CD4-positive, alpha-beta T cell (primary cell): ENCODE results near the gene PIGM. TPM values are rescaled to one million over a fixed set of nuclear protein-coding genes. Genes with fewer than 3 reads are reported as not detected.

Source experiments
- ATAC-seq: fragments of 200-7000 bp; cut with Tn5 transposase; one replicate; pipeline ENCODE4 v1.10.0; 2022; ENCODE audit warnings: mild to moderate bottlenecking; ENCODE audit not compliant: poor library complexity
- CTCF ChIA-PET: fragments of 350-600 bp; sonication (Branson Sonifier 250); formaldehyde crosslinking; loops from one replicate; lab custom pipeline; 2021; ENCODE audit warnings: antibody characterized with exemption, inconsistent platforms; lab: Charles Lee
- POLR2A ChIA-PET: fragments of 350-600 bp; sonication (Branson Sonifier 250); formaldehyde crosslinking; loops from one replicate; lab custom pipeline; 2021; ENCODE audit warnings: antibody characterized with exemption, inconsistent platforms; lab: Charles Lee
- DNase-seq, 14 experiments: peaks; one replicate each; pipeline ENCODE4 v3.0.0-alpha.2; 2013 to 2020; ENCODE audit warnings: mixed read lengths in 2 of 14
- H3K27ac ChIP-seq, 2 donors: one replicate each; pipeline versions ENCODE4 v1.5.1 to v1.7.0; 2013; ENCODE audit warnings: low read length in 2 of 2, low read depth in 1 of 2, mild to moderate bottlenecking in 1 of 2
- H3K27me3 ChIP-seq, 2 experiments: 1 replicate in 1 of 2; 2 replicates in 1 of 2; pipeline versions ENCODE4 v1.6.1 to v1.7.0; 2013; ENCODE audit warnings: low read length in 2 of 2, control low read depth in 1 of 2, mild to moderate bottlenecking in 1 of 2, moderate library complexity in 1 of 2; ENCODE audit not compliant: insufficient read depth in 2 of 2, control insufficient read depth in 1 of 2
- H3K36me3 ChIP-seq: one replicate; pipeline ENCODE4 v1.6.1; 2013; ENCODE audit warnings: low read length, control low read depth; ENCODE audit not compliant: insufficient read depth
- H3K4me1 ChIP-seq: one replicate; pipeline ENCODE4 v1.6.1; 2013; ENCODE audit warnings: low read length, control low read depth; ENCODE audit not compliant: insufficient read depth
- H3K4me3 ChIP-seq: one replicate; pipeline ENCODE4 v1.5.1; 2013; ENCODE audit warnings: mild to moderate bottlenecking, low read length, moderate library complexity
- H3K9me3 ChIP-seq, 2 experiments: 1 replicate in 1 of 2; 2 replicates in 1 of 2; pipeline versions ENCODE4 v1.6.1 to v1.7.0; 2013; ENCODE audit warnings: low read length in 2 of 2, mild to moderate bottlenecking in 2 of 2, control low read depth in 1 of 2, moderate library complexity in 1 of 2; ENCODE audit not compliant: control insufficient read depth in 1 of 2, insufficient read depth in 1 of 2
- H3K27ac Mint-ChIP-seq: one replicate; pipeline ENCODE4 v1.8.0; 2020; ENCODE audit warnings: mixed read lengths
- H3K27me3 Mint-ChIP-seq: one replicate; pipeline ENCODE4 v1.8.0; 2021; ENCODE audit warnings: mixed read lengths
- H3K36me3 Mint-ChIP-seq: one replicate; pipeline ENCODE4 v1.8.0; 2021; ENCODE audit warnings: low read depth, mixed read lengths
- H3K4me1 Mint-ChIP-seq: one replicate; pipeline ENCODE4 v1.8.0; 2021; ENCODE audit warnings: low read depth, mixed read lengths
- H3K4me3 Mint-ChIP-seq: one replicate; pipeline ENCODE4 v1.8.0; 2020; ENCODE audit warnings: mild to moderate bottlenecking, mixed read lengths
- H3K9me3 Mint-ChIP-seq: one replicate; pipeline ENCODE4 v1.8.0; 2020; ENCODE audit warnings: mixed read lengths
- CTCF ChIP-seq: fragments of 200-600 bp; IDR thresholded peaks from one replicate; pipeline ENCODE4 v1.8.0; 2022; ENCODE audit warnings: antibody characterized with exemption, mild to moderate bottlenecking
- intact Hi-C, 2 experiments: fragments of 100-400 bp; cut with DNase I in 1 of 2; cut with micrococcal nuclease in 1 of 2; formaldehyde crosslinking; loops; one replicate each; pipeline versions ENCODE4 v1.15.1 to v1.9.0; 2023 to 2025; cut with DNase I, micrococcal nuclease
- total RNA-seq, 174 experiments: library from RNA in 2 of 174; stranded (reverse) in 2 of 174; gene quantifications; one replicate each; pipeline ENCODE4 v1.2.3 and lab custom pipeline; 2021 to 2026

PIGM gene
- total RNA-seq, 2 experiments from 2014 or later, result 2.1 to 2.2 TPM

- Mint-ChIP-seq H3K4me1 (no peaks in the 10 kb centered on the region), H3K36me3 (no peaks in the 10 kb centered on the region), H3K27me3 (peaks cover 86% of the 10 kb centered on the region), H3K4me3 (no peak overlapping the region), H3K27ac (no peak overlapping the region), H3K9me3 (no peaks in the 10 kb centered on the region)
- no peak for ATAC-seq
- DNase-seq, result no peak
- no peak for TF ChIP-seq CTCF
- peaks cover 36 to 54% of the 10 kb centered on the region in 2 experiments for H3K27me3 ChIP-seq
- ChIA-PET POLR2A (interaction anchor here (0.8 kb wide), 1 partner anchor 21 kb away, joined by 3 read pairs; the partner anchor contains the start of gene IGSF8), CTCF (interaction anchor here (1.2 to 2.2 kb wide), 4 partner anchors 10 to 32 kb away, joined by 6 to 12 read pairs (median 8); partner anchors contain the start of gene IGSF8)
- no peak overlapping the region for H3K27ac ChIP-seq
- no peaks in the 10 kb centered on the region for H3K36me3 ChIP-seq
- H3K9me3 ChIP-seq, result no peaks in the 10 kb centered on the region
- H3K4me3 ChIP-seq, result no peak overlapping the region
- intact Hi-C loops, result no loop called here
- no peaks in the 10 kb centered on the region for H3K4me1 ChIP-seq
Observed at GRCh38 chr1:160077486-160077885, 45.7 kb upstream of the PIGM start.

GRCh38 chr1:160076295-160076694 lies 44.5 kb upstream of the PIGM start:
- intact Hi-C loops, result no loop called here
- no peak for DNase-seq
- no peak overlapping the region for H3K4me3 Mint-ChIP-seq
- H3K27me3 Mint-ChIP-seq, result peaks cover 85% of the 10 kb centered on the region
- no peaks in the 10 kb centered on the region for H3K4me1 Mint-ChIP-seq
- Histone ChIP-seq H3K36me3 (no peaks in the 10 kb centered on the region), H3K27ac (no peak overlapping the region), H3K4me1 (no peaks in the 10 kb centered on the region), H3K27me3 (peaks cover 32 to 49% of the 10 kb centered on the region in 2 experiments), H3K4me3 (no peak overlapping the region), H3K9me3 (no peaks in the 10 kb centered on the region)
- TF ChIP-seq CTCF, result no peak
- H3K9me3 Mint-ChIP-seq, result no peaks in the 10 kb centered on the region
- ChIA-PET CTCF (no interaction called here), POLR2A (no interaction called here)
- no peak overlapping the region for H3K27ac Mint-ChIP-seq
- ATAC-seq, result no peak
- no peaks in the 10 kb centered on the region for H3K36me3 Mint-ChIP-seq

GRCh38 chr1:160075836-160076235 lies 44.0 kb upstream of the PIGM start:
- Histone ChIP-seq H3K9me3 (no peaks in the 10 kb centered on the region), H3K36me3 (no peaks in the 10 kb centered on the region), H3K4me3 (no peak overlapping the region), H3K27ac (no peak overlapping the region), H3K27me3 (peaks cover 28 to 46% of the 10 kb centered on the region in 2 experiments), H3K4me1 (peaks cover 1% of the 10 kb centered on the region)
- no peaks in the 10 kb centered on the region for H3K36me3 Mint-ChIP-seq
- TF ChIP-seq CTCF, result no peak
- POLR2A ChIA-PET, result no interaction called here
- intact Hi-C loops, result no loop called here
- DNase-seq, result peak in 1 of 14 experiments; percentile 26
- CTCF ChIA-PET, result interaction anchor here (1.2 kb wide), 1 partner anchor 10 kb away, joined by 4 read pairs; no protein-coding TSS in a partner anchor
- no peak overlapping the region for H3K4me3 Mint-ChIP-seq
- H3K9me3 Mint-ChIP-seq, result no peaks in the 10 kb centered on the region
- peaks cover 82% of the 10 kb centered on the region for H3K27me3 Mint-ChIP-seq
- H3K4me1 Mint-ChIP-seq, result peaks cover under 1% of the 10 kb centered on the region
- H3K27ac Mint-ChIP-seq, result no peak overlapping the region
- ATAC-seq, result no peak
